ENCODE measurements around the gene CDAN1. TPM values are rescaled to one million over a fixed set of nuclear protein-coding genes. Genes with fewer than 3 reads are reported as not detected.

The CDAN1 gene
- total and polyA plus RNA-seq, 2 of the 4 experiments (the other 2 are of a cell fraction), result 4.7 to 5.6 TPM

DNA sequence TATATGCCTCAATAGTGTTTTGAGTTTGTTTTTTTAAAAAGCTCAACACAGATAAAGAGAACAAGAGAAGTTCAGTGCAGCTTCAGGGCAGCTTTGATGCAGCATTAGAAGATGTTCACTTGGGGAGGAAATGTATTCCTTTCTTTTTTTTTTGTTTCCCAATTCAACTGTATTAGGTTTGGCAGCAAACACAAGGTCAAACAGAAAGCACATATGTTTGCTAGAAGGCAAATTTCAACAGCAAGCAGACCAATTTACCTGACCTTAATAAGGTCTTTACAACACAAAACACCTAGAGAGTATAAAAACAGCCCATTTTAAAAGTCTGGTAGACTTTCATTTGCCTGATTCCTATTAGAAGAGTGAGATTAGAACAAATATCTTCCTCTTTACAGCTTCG, 7.3 kb upstream of the CDAN1 start:
- H4K91ac ChIP-seq (ENCODE audit: insufficient read depth, low read depth, low read length), result no peak overlapping the region
- no peak overlapping the region for H2BK20ac ChIP-seq (ENCODE audit: low read depth, low read length)
- H3K14ac ChIP-seq (replicated peaks; ENCODE audit: low read depth, low read length), result no peak overlapping the region
- H3K23ac ChIP-seq (ENCODE audit: low read depth, low read length), result no peak overlapping the region
- H2AFZ ChIP-seq (replicated peaks; ENCODE audit: low read length, poor library complexity), result no peak overlapping the region
- H3K56ac ChIP-seq (ENCODE audit: extremely low read depth, insufficient read depth, low read length), result no peak overlapping the region
- in situ Hi-C loops (cut with MboI; ENCODE audit: low sequenced_read_pairs) (no loop called here), intact Hi-C loops (cut with micrococcal nuclease) (no loop called here), dilution Hi-C loops (cut with HindIII; ENCODE audit: low sequenced_read_pairs, unreplicated experiment) (no loop called here)
- no peak overlapping the region for H2AK5ac ChIP-seq (ENCODE audit: low read depth, low read length)
- H3K4ac ChIP-seq (ENCODE audit: low read depth, low read length), result no peak overlapping the region
- no peak overlapping the region for H3K27ac ChIP-seq (ENCODE audit: insufficient read depth, low read length)
- H3K4me3 ChIP-seq (ENCODE audit: insufficient read depth, low read depth, low read length), result no peak overlapping the region
- H4K5ac ChIP-seq (ENCODE audit: low read depth, low read length), result no peak overlapping the region
- no peak for TF ChIP-seq MAFK (IDR thresholded peaks at IDR 0.05; ENCODE audit: low read depth, low read length)
- H2BK5ac ChIP-seq (ENCODE audit: low read depth, low read length, poor library complexity, severe bottlenecking), result no peak overlapping the region
- H3K36me3 ChIP-seq (ENCODE audit: control insufficient read depth, insufficient read depth, low read length), result peaks cover 3% of the 10 kb centered on the region; the same call in 1 of the 2 replicates
- H4K8ac ChIP-seq (ENCODE audit: low read depth in 2 of 2, low read length in 2 of 2), result no peak overlapping the region
- no peak overlapping the region for H2BK15ac ChIP-seq (ENCODE audit: low read depth, low read length)
- no peaks in the 10 kb centered on the region for H3K4me1 ChIP-seq (ENCODE audit: control insufficient read depth, insufficient read depth, low read length)
- H3K9me3 ChIP-seq (ENCODE audit: control insufficient read depth, insufficient read depth, low read length), result no peaks in the 10 kb centered on the region
- no TSS peak for BruUV-seq (replicated peaks)
- no peak for DNase-seq
- H2AK9ac ChIP-seq (replicated peaks; ENCODE audit: low read depth, low read length, poor library complexity), result no peak overlapping the region
- H4K20me1 ChIP-seq (ENCODE audit: insufficient read depth, low read length), result no peaks in the 10 kb centered on the region
- no peak for ATAC-seq (ENCODE audit: low read depth)
- no peak overlapping the region for H3K9ac ChIP-seq (ENCODE audit: low read depth, low read length)
- H3K4me2 ChIP-seq (ENCODE audit: low read depth, low read length), result no peak overlapping the region
- peaks cover 0 to 3% of the 10 kb centered on the region in 2 experiments; a peak in 1 of 4 replicates for H3K79me1 ChIP-seq (ENCODE audit: low read depth in 1 of 2, low read length in 2 of 2)
- POLR2A ChIA-PET (ENCODE audit: unreplicated experiment), result interaction anchor here (0.7 kb wide), 1 partner anchor 147 kb away, joined by 5 read pairs; no protein-coding TSS in a partner anchor
- H3K9me1 ChIP-seq (ENCODE audit: insufficient read depth, low read length), result peaks cover 4% of the 10 kb centered on the region; the same call in 1 of the 2 replicates
- no peak overlapping the region for H3K18ac ChIP-seq (ENCODE audit: low read depth, low read length)
- CTCF ChIA-PET, result no interaction called here
- H2BK120ac ChIP-seq (ENCODE audit: low read depth, low read length), result no peak overlapping the region
- no CpG with 5 or more reads among the region's 1 CpG for WGBS, 2 experiments (ENCODE audit: extremely low coverage in 2 of 2, insufficient read length in 1 of 2)
- no peaks in the 10 kb centered on the region for H3K27me3 ChIP-seq (ENCODE audit: control insufficient read depth, insufficient read depth, low read length)

Data from IMR-90 (cell line).